ENCODE measurements around the gene IL18BP. TPM values are rescaled to one million over a fixed set of nuclear protein-coding genes. Genes with fewer than 3 reads are reported as not detected.

IL18BP gene
- total and polyA plus RNA-seq, 2 donors (not counting 1 experiment from before 2014, with no cell fraction given): 2.5 to 5.3 TPM

- H4K20me1 ChIP-seq (ENCODE audit: control insufficient read depth, extremely low read depth, insufficient read depth, low read length): no peaks in the 10 kb centered on the region
- DNase-seq (ENCODE audit: low read depth in 2 of 2): no peak
- H3K9ac ChIP-seq (ENCODE audit: insufficient read depth, low read length): no peak overlapping the region
- TF ChIP-seq, protein P1, sequence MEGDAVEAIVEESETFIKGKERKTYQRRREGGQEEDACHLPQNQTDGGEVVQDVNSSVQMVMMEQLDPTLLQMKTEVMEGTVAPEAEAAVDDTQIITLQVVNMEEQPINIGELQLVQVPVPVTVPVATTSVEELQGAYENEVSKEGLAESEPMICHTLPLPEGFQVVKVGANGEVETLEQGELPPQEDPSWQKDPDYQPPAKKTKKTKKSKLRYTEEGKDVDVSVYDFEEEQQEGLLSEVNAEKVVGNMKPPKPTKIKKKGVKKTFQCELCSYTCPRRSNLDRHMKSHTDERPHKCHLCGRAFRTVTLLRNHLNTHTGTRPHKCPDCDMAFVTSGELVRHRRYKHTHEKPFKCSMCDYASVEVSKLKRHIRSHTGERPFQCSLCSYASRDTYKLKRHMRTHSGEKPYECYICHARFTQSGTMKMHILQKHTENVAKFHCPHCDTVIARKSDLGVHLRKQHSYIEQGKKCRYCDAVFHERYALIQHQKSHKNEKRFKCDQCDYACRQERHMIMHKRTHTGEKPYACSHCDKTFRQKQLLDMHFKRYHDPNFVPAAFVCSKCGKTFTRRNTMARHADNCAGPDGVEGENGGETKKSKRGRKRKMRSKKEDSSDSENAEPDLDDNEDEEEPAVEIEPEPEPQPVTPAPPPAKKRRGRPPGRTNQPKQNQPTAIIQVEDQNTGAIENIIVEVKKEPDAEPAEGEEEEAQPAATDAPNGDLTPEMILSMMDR (conservative IDR thresholded peaks at IDR 0.05 in 1 of 2, IDR thresholded peaks at IDR 0.05 in 1 of 2; ENCODE audit: low read depth in 1 of 2, low read length in 2 of 2): no peak
- no peak for TF ChIP-seq EZH2 (IDR thresholded peaks at IDR 0.05; ENCODE audit: low read length, missing control alignments)
- H3K4me2 ChIP-seq (ENCODE audit: extremely low read depth, insufficient read depth, low read length): no peak overlapping the region
- peaks cover 7% of the 10 kb centered on the region for H3K4me1 ChIP-seq (ENCODE audit: control insufficient read depth, extremely low read depth, insufficient read depth, low read length)
- H3K4me3 ChIP-seq (replicated peaks in 1 of 4; ENCODE audit: control extremely low read depth in 1 of 4, insufficient read depth in 1 of 4, low read depth in 3 of 4, low read length in 4 of 4): no peak overlapping the region
- no peaks in the 10 kb centered on the region for H3K27me3 ChIP-seq (ENCODE audit: control insufficient read depth, insufficient read depth, low read length)
- no peak overlapping the region for H2AFZ ChIP-seq (ENCODE audit: low read length)
- H3K79me2 ChIP-seq (ENCODE audit: control insufficient read depth, insufficient read depth, low read length): no peaks in the 10 kb centered on the region
- no peak overlapping the region for H3K27ac ChIP-seq (ENCODE audit: insufficient read depth, low read length)
- no peaks in the 10 kb centered on the region for H3K9me3 ChIP-seq (ENCODE audit: control insufficient read depth, insufficient read depth, low read depth, low read length)
- peaks cover 2% of the 10 kb centered on the region for H3K36me3 ChIP-seq (ENCODE audit: control insufficient read depth, insufficient read depth, low read length)
Observed at GRCh38 chr11:71992136-71992730, 6.5 kb upstream of the IL18BP start.

- Histone ChIP-seq H3K4me1 (ENCODE audit: control insufficient read depth, extremely low read depth, insufficient read depth, low read length) (peaks cover 1% of the 10 kb centered on the region), H2AFZ (ENCODE audit: low read length) (no peak overlapping the region), H3K27ac (ENCODE audit: insufficient read depth, low read length) (no peak overlapping the region), H3K9ac (ENCODE audit: insufficient read depth, low read length) (no peak overlapping the region), H3K4me3 (replicated peaks in 1 of 4; ENCODE audit: control extremely low read depth in 1 of 4, insufficient read depth in 1 of 4, low read depth in 3 of 4, low read length in 4 of 4) (no peak overlapping the region), H3K9me3 (ENCODE audit: control insufficient read depth, insufficient read depth, low read depth, low read length) (no peaks in the 10 kb centered on the region), H3K79me2 (ENCODE audit: control insufficient read depth, insufficient read depth, low read length) (no peaks in the 10 kb centered on the region), H3K36me3 (ENCODE audit: control insufficient read depth, insufficient read depth, low read length) (peaks cover 2% of the 10 kb centered on the region), H3K4me2 (ENCODE audit: extremely low read depth, insufficient read depth, low read length) (no peak overlapping the region), H3K27me3 (ENCODE audit: control insufficient read depth, insufficient read depth, low read length) (no peaks in the 10 kb centered on the region), H4K20me1 (ENCODE audit: control insufficient read depth, extremely low read depth, insufficient read depth, low read length) (no peaks in the 10 kb centered on the region)
- TF ChIP-seq EZH2 (IDR thresholded peaks at IDR 0.05; ENCODE audit: low read length, missing control alignments): no peak
- TF ChIP-seq, protein P1 (conservative IDR thresholded peaks at IDR 0.05 in 1 of 2, IDR thresholded peaks at IDR 0.05 in 1 of 2; ENCODE audit: low read depth in 1 of 2, low read length in 2 of 2): no peak
- DNase-seq (ENCODE audit: low read depth in 2 of 2): no peak
Observed at GRCh38 chr11:71994786-71995185, 3.9 kb upstream of the IL18BP start.

DNA sequence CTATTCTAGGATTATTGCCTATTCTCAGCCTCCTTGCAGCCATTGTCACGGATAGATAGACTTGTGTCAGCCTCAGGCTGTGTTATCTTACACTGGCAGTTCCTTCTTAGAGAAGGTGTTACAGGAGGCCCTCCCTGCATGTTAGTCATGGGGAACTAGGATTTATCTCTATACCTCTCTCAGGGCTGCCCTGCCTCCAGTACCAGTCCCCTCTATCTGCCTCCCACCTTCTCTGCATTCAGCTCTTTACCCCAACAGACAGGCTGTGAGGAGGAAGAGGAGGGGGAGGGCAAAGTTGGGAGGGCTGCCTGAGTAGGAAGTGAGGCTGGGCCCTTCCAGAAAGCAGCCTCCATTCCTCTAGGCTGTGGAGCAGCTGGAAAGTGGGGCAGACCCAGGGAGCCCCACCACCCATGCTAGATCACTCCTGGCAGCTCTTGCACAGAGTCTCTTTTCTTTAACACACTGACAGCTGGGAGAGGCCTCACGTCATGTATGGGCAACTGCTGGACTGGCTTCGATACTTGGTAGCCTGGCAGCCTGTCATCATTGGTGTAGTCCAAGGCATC lies 2.9 kb upstream of the IL18BP start:
- no peaks in the 10 kb centered on the region for H3K9me3 ChIP-seq (ENCODE audit: control insufficient read depth, insufficient read depth, low read depth, low read length)
- H3K36me3 ChIP-seq (ENCODE audit: control insufficient read depth, insufficient read depth, low read length): peaks cover 1% of the 10 kb centered on the region
- H2AFZ ChIP-seq (ENCODE audit: low read length): no peak overlapping the region

More for the DNA sequence above, 2.9 kb upstream of the IL18BP start:
- no peaks in the 10 kb centered on the region for H3K79me2 ChIP-seq (ENCODE audit: control insufficient read depth, insufficient read depth, low read length)
- TF ChIP-seq, protein P1 (conservative IDR thresholded peaks at IDR 0.05 in 1 of 2, IDR thresholded peaks at IDR 0.05 in 1 of 2; ENCODE audit: low read depth in 1 of 2, low read length in 2 of 2): no peak
- no peak for TF ChIP-seq EZH2 (IDR thresholded peaks at IDR 0.05; ENCODE audit: low read length, missing control alignments)
- no peak overlapping the region for H3K4me2 ChIP-seq (ENCODE audit: extremely low read depth, insufficient read depth, low read length)
- no peaks in the 10 kb centered on the region for H3K27me3 ChIP-seq (ENCODE audit: control insufficient read depth, insufficient read depth, low read length)
- no peaks in the 10 kb centered on the region for H4K20me1 ChIP-seq (ENCODE audit: control insufficient read depth, extremely low read depth, insufficient read depth, low read length)
- no peak overlapping the region for H3K27ac ChIP-seq (ENCODE audit: insufficient read depth, low read length)
- H3K4me1 ChIP-seq (ENCODE audit: control insufficient read depth, extremely low read depth, insufficient read depth, low read length): peaks cover 3% of the 10 kb centered on the region
- no peak overlapping the region for H3K9ac ChIP-seq (ENCODE audit: insufficient read depth, low read length)
- DNase-seq (ENCODE audit: low read depth in 2 of 2): no peak
- no peak overlapping the region for H3K4me3 ChIP-seq (replicated peaks in 1 of 4; ENCODE audit: control extremely low read depth in 1 of 4, insufficient read depth in 1 of 4, low read depth in 3 of 4, low read length in 4 of 4)
